GM19455 (cell line): ENCODE measurements around the gene PACS1.

Source experiments
- ATAC-seq: cut with Tn5 transposase; IDR thresholded peaks from one replicate; pipeline ENCODE4 v1.9.1; 2021; ENCODE audit not compliant: unreplicated experiment

Gene PACS1

GRCh38 chr11:66282468-66283455 is 212.7 kb downstream of the PACS1 start:
- ATAC-seq, result peak; percentile 71

GRCh38 chr11:66283461-66284105 is 213.5 kb downstream of the PACS1 start:
- ATAC-seq, result no peak

GRCh38 chr11:66284526-66285078 is 214.5 kb downstream of the PACS1 start:
- ATAC-seq, result no peak

GRCh38 chr11:66285250-66285947 is 215.3 kb downstream of the PACS1 start:
- ATAC-seq, result no peak

- no peak for ATAC-seq
Observed at GRCh38 chr11:66286699-66287098, 216.6 kb downstream of the PACS1 start.

- ATAC-seq, result no peak
Observed at GRCh38 chr11:66287211-66287888, 217.3 kb downstream of the PACS1 start.

GRCh38 chr11:66287889-66288670 is 218.0 kb downstream of the PACS1 start:
- ATAC-seq, result no peak

GRCh38 chr11:66288671-66289547 is 218.8 kb downstream of the PACS1 start, which contains the start of gene YIF1A:
Gene YIF1A (minus strand): TSS chr11:66289143. CDS start chr11:66288985, 158 bp downstream.
- peak; percentile 85 for ATAC-seq

- ATAC-seq, result peak; percentile 39
Observed at GRCh38 chr11:66289548-66290329, 219.7 kb downstream of the PACS1 start.

- ATAC-seq, result no peak
Observed at GRCh38 chr11:66290330-66290621, 220.2 kb downstream of the PACS1 start.

GRCh38 chr11:66291303-66291705 is 221.2 kb downstream of the PACS1 start:
- ATAC-seq, result no peak

GRCh38 chr11:66291706-66292542 is 221.9 kb downstream of the PACS1 start, which contains the start of gene TMEM151A:
Gene TMEM151A (plus strand): TSS chr11:66291894. CDS start chr11:66292014, 120 bp downstream.
- ATAC-seq, result no peak

GRCh38 chr11:66292543-66293332 is 222.7 kb downstream of the PACS1 start:
- no peak for ATAC-seq

GRCh38 chr11:66293352-66293751 is 223.3 kb downstream of the PACS1 start:
- no peak for ATAC-seq

- ATAC-seq, result no peak
Observed at GRCh38 chr11:66293777-66294625, 223.9 kb downstream of the PACS1 start.
